ENCODE results near the gene TPPP2.

TPPP2 gene

DNA sequence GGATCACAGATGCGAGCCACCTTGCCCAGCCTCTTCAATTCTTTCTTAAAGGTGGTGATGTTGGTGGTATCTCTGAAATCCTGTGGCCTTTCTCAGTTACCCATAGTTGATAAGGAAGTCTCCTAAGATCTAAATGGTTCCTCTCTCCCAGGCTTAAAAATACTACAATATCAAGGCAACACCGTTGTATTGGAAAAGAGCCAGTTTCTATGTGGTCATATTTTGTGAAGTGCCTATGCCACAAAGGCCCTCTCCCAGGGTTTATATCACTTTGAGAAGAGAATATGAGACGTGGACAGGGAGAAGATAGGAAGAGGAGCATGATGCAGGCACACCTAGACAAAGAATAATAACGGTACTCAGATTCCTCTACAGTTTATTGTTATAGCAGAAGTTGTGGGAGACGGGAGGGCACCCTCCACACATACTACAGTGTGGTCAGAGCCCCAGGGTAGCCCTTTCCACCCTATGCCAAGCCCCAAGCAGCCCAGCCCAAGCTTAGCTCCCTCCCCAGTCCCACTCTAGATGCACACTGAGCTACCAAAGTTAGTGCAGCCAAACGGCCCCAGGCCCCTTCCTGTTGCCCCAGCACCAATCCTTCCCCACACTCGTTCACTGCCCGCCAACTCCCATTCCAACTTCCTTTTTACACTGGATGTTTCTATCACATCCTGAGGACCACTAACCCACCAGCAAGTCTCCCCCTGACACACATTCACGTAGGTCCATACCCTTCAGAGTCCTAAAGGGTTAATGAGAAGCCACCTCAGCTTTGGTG lies 13.4 kb upstream of the TPPP2 start:
- no peak for DNase-seq (ENCODE audit: low read depth in 2 of 2)

DNA sequence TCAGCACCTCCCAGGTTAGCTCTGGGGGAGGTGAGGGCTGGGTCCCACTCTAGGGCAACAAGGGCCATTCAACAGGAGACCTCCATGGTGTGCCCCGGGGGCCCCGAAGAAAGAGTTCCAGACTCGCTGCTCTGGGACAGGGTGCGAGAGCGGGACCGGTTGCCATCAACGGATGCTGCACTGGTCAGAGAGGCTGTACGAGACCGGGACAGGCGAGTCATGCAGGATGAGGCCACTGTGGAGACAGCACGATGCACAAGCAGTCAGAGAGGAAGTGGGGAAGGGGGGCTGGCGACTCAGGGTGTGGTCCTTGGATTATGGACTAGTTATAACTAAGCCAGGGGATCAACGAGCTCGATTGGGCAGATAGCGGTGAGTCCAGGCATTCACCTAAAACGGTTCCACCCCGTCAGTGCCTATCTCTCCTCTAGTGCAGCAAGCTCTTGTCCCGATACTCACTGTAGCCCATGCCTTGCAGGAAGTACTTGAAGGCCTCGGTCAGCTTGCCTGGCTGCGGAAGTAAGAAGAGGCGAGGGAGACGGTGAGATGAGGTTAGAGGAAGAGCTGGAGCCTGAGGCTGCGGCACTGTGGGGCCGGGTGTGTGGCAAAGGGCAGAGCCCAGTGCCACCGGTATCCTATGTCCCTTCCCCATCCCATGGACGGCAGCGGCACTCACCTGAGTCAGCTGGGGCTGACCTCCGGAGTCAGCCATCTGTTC lies 12.3 kb upstream of the TPPP2 start:
- no peak for DNase-seq (ENCODE audit: low read depth in 2 of 2)

DNA sequence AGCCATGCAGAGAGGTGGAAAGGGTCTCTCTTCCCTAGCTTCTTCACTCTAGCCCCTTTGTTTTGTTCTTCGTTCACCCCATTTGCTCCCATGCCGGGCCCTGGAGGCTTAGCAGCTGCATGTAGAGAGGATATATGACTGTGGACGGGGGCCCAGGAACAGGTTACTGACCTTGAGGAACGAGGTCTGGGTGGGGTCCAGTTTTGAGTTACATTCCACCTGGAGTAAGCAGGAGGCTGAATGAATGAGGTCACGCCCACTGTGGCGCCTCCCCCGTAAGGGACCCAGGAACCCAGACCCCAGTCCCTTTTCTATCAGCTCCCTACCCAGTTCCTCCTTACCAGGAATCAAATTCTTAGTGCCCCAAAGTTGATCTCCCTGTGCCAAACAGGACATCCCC lies 11.7 kb upstream of the TPPP2 start:
- no peak for DNase-seq (ENCODE audit: low read depth in 2 of 2)

DNA sequence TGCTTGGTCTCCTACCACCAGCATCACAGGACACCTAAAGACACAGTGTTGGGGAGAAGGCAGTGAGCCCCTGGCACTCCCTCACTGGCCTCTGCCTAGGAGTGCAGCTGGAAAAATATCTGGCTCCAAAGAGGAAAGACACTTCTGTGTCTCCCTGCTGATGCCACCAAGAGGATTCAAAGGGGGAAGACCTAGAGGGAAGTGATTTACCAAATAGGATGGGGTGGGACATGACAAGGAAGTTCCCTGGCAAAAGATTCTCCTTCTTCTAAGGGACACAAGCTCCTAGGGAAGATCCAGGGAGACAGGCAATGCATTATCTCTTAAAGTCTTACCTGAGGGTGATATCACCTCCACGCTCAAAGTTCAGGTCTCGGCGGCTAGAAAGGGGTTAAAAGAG lies 11.2 kb upstream of the TPPP2 start:
- no peak for DNase-seq (ENCODE audit: low read depth in 2 of 2)

DNA sequence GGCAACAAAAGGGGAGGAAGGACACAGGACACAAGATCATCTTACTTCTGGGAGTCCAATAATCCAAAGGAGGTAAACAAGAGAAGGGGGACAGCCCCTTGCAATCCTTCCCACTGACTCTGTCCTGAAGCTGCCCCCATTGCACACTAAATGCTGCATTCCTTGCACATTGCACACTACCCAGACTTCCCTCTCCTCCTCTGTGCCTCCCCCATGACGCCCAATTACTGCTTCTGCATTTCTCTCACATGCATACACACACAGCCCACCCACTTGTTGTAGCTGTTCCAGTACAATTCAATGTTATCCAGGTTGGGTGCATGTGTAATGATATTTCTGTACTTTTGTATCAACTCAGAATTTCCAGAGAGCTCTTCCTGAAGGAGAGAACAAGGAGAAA lies 10.7 kb upstream of the TPPP2 start:
- no peak for DNase-seq (ENCODE audit: low read depth in 2 of 2)

DNA sequence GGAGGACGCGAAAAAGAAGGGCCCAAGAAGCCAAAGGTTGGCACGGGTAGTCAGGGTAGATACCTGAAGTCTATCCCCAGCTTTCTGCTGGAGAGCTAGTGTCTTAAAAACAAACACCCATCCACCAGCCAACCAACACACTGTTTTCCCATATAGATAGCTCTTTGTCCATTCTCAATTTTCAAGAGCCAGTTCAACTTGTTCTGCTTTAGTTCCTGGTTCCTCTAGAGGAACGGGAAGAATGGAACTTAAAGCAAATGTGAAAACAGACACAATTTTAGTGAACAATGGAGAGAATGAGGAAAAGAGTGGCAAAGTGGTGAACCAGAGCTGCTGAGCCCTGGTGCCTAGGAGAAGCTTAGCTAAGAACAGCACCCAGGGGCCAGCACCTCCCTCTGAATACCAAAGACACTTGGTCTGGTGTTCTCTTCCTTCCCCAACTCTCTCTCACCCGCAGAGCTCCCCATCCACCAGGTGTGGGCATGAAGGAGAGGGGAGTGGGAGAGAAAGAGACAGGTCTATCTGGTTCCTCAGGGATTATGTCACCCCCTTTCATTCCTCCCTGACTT lies 9.0 kb upstream of the TPPP2 start:
- no peak for DNase-seq (ENCODE audit: low read depth in 2 of 2)

DNA sequence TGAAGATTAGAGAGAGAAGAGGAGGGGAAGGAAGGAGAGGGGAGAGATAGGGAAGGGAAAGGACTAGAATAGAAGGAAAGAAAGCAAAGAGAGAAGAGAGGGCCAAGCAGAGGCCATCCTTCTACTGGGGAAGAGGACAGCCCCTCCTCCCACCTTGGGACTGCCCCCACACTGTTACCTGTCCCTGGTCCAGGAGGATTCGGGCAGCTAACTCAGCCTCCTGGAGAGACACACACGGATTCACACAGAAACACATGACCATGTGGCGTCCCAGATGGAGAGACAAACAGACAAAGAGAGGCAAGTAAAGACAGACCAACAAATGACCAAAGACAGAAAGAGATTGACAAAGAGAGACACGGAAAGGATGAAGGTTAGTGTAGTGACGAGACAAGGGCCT lies 7.3 kb upstream of the TPPP2 start:
- no peak for DNase-seq (ENCODE audit: low read depth in 2 of 2)

DNA sequence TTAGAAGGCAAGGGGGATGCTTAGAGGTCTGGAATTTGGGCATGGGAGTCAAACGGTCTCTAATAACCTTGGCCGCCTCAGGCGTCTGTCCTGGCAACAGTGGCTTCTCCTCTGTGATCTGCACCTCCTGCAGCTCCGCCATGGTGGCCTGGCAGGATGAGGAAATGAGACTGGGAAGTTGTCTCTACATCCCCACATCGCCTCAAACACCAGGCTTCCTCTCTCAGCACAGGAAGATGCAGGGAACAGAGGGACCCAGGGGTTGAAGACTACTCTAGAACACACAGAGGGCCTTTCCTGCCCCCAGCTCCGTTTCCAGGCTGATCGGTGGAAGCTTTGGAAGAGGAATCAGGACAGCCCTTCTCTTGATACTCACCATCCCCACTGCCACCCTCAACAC lies 6.8 kb upstream of the TPPP2 start:
- DNase-seq (ENCODE audit: low read depth in 2 of 2): no peak

DNA sequence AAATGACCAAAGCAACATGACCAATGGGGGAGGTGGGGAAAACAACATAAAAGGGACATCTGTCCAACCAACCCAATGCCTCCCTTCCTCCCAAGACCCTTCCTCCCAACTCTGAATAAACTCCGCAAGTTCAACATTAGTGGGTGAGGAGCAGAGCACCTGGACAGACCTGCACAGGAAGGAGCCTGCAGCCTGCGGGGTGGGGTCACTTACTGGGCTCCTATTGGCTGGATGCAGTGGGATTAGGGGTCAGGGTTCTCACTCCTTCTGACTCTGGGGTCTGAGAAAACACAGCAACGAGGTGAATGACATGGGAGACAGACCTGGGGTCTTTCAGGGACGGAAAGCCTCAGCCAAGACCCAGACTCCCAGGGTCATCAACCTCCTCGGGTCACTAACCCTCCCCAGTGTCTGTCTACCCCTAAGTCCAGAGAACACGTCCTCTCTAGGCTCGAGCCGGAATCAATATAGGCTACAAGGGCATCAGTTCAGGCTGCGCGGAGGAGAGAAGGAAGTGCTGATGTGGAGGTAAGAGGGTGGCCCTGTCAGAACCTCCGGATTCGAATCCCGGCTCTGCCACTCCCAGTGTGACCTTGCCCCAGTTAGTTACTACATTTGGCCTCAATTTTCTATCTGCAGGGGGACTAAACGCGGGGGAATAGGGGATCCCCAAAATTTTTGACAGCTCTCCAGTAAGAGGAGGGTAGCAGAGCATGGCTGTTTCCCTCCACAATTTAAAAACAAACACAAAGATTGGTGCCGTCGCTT lies 6.0 kb upstream of the TPPP2 start:
- no peak for DNase-seq (ENCODE audit: low read depth in 2 of 2)

DNA sequence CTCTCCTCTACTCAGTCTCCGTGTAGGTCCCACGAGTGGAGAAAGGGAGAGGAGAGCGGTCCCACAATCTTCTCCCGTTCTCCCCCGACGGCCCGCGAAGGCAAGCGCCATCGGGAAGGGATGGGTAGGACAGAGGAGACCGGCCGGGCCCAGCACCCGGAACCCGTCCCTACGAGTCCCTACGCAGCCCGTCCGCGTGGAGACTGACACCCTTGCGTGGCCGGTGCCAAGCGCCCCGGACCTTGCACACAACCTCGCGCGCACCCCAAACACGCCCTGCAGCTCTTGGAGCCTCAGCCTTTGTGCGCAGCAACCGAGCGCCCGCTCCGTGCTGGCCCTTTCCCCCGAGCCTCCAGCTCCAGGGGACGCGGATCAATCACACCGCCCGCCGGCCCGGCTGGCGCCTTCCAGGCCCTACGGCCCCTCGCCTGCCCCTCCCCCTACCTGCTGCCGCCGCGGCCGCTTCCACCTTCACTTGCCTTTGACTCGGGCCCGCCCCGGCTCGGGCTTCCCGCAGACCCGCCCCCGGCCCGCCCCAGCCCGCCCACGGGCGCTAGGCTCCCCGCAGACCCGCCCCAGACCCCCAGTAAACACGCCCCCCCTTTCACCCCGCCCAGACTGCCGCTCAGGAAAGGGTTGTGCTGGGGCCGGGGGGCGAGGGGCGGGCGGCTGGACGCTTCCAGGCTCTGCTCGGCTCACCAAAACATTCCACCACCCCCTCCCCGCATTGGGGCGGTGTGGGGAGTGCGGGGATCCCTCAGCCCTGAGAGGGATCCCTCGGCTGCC lies 5.2 kb upstream of the TPPP2 start, which contains the start of gene NDRG2:
Gene NDRG2 (minus strand): TSS at position 477 of the 786 bp plus-strand sequence. CDS start 1,746 bp downstream, outside the sequence.
- DNase-seq (ENCODE audit: low read depth in 2 of 2): peak; percentile 42 to 44

DNA sequence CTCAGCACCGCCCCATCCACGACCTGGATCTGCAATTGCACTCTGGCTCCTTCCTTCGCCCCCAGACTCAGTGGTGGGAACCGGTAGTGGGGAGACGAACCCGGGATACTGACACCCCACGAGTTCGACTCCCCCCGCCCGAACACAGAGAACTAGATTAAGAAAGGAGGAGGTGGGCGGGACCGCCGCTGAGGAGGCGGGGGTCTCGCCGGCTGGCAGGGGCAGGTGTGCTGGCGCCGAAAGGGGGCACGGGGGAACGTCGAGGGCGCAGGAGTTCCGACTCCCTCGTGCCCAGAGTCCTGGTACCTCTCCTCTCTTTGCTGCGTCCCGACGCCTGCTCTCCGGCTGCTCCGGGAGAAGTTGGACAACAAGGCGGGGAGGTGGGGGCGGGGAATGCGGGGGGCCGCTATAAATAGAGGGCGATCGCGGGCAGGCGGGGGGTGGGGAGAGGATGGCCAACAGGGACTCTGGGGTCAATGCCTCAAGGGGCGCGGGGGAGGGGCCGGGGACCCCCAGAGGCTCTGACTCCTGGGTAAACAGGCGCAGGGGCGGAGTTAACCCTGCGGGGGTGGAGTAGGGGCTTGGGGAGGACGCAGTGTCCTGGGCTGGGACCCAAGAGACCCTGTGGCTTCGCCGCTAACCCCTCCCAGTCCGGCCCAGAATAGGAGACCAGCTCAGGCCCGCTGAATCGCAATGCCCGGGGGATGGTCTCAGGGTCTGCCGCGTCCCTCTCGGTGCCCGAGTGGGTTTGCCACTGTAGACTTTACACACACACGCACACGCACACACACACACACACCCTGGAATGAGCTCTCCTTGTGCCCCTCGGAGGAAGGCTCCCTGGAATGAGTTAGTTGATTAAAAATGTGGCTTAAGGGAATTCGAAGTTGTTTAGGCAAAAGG lies 4.4 kb upstream of the TPPP2 start:
- no peak for DNase-seq (ENCODE audit: low read depth in 2 of 2)

DNA sequence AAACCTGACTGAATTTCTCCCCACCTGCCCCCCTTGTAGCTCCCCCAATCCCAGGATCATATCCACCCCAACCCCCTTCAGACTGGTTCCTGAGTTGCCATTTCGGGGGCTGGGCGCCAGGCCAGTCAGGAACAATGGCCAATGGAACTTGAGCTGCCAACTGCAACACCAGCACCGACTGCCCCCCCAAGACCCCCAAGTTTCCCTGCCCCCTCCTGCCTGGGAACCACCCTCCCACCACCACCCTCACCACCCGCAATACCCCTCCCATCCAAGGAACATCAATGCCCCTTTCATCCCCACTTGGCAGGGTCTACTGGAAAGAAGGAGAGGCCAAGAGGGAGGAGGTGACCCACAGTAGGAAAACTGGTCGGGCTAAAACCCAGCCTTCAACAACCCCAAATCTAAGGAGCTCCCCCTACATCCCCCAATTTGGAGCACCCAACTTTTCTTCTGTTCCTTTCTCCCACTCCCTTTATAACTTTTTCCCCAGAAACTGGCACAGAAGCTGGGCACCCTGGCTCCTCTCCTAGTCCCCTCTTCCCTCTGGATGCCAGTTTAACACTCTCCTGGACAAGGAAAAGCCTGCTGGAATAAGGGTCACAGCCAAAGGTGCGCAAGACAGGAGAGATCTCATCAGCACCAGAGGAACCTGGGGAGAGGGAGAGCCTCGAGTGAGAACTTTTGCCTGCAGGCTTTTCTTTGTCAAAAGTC lies 3.6 kb upstream of the TPPP2 start:
- no peak for DNase-seq (ENCODE audit: low read depth in 2 of 2)

DNA sequence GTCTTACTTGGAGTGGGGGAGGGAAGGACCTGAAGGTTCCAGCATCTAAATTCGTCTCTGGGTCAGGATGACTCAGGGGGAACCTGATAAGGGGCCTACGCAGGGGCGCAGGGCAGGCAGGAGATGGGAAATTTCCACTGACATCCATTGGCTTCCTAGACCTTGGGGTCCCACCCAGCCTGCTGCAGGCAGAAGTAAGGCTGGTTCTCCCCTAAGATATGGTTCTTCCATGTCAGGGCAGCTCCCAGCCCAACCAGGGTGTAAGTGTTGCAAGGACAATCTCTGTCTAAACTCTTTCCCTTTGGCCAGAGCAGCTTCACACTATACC lies 3.1 kb upstream of the TPPP2 start:
- no peak for DNase-seq (ENCODE audit: low read depth in 2 of 2)

DNA sequence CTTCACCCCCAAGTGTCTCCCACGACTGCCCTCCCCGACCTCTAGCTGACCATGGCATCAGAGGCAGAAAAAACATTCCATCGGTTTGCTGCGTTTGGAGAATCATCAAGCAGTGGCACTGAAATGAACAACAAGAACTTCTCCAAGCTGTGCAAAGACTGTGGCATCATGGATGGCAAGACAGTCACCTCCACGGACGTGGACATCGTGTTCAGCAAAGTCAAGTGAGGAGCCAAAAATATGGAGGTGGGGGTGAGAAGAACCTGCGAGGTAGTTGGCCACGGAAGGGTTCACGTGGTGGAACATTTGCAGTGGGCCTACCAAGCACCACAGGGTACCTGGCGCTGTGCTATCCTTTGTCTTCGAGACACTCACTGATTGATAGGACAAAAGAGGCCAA lies 514 bp downstream of the TPPP2 start:
- no peak for DNase-seq (ENCODE audit: low read depth in 2 of 2)

DNA sequence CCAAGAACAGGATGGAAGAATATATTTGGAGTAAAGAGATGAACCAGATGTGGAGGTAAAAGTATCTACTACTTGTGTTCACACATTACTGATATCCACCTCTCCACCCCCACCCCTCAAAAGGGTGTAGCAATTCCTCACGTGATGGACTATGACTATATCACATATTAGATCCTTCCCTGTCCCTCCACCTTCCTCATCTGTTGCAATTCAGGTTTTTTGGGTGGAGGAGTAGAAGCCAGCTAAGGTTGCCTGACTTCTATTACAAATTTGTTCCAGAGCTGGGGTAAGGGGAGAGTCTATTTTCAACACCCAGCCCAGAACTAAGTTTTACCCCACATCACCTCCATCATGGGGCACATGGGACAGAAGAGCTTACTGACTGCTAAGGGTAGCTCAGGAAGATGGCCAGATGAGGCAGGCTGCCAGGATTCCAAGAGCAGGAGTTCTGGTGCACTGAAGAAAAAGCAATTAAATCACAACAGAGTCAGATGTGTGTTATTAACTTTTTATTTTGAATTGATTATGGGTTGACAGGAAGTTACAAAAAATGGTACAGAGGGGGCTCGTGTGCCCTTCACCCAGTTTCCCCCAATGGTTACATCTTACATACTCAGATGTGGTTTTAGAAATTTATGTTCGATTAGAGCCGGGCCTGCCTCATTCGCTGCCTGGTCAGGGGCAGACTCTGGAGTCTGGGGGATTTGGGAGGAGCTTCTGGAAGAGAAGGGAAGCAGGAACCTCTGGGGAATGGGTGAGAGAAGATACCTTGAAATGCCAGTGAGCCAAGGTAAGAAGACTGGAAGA lies 2.5 kb downstream of the TPPP2 start:
- no peak for DNase-seq (ENCODE audit: low read depth in 2 of 2)

DNA sequence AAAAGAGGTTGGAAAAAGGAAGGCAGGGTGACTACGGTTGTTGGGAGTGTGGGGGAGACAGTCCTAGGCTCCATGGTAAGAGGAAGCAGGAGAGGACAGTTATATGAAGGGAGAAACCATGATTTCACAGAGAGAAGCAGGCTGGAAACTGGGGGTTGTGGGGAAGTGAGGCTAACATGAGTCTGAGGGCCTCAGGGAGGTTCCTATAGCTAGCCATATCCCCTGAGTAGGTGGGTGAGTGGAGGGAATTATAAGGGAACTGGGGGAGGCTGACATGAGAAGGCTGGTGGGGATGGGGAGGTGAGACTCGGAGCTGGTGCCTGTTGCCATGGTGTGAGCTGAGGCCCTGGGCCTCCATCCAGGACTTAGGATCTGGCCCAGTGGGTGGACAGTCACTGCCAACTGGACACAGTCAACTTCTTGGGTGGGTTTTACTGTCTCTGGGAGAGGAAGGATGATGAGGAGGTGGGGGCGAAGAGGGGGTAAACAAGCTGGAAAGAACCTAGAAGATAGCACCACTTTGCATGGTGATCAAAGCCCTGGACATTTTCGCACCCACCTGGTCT lies 3.2 kb downstream of the TPPP2 start:
- no peak for DNase-seq (ENCODE audit: low read depth in 2 of 2)

DNA sequence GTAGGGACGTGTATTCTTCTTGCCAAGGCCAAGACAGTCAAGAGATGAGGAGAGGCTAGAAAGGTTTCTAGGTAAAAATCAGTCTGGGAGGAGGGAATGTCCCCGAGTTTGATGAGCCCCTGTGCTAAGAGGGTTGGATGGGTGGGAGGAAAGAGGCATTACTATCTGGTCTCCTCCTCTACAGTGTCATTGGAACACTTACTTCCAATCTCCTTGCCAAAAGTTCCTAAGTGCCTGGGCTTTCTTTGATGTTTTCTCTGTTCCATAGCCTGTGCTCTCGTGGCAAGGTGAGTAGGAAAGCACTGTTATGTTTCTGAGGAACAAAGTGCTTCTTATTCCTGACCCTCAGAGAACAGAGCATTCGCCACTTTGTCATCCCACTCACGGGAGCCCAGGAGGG lies 4.7 kb downstream of the TPPP2 start, which contains the start of gene RNASE13:
Gene RNASE13 (minus strand): TSS at position 101 of the 400 bp plus-strand sequence. CDS start 519 bp downstream, outside the sequence.
- DNase-seq (ENCODE audit: low read depth in 2 of 2): no peak

DNA sequence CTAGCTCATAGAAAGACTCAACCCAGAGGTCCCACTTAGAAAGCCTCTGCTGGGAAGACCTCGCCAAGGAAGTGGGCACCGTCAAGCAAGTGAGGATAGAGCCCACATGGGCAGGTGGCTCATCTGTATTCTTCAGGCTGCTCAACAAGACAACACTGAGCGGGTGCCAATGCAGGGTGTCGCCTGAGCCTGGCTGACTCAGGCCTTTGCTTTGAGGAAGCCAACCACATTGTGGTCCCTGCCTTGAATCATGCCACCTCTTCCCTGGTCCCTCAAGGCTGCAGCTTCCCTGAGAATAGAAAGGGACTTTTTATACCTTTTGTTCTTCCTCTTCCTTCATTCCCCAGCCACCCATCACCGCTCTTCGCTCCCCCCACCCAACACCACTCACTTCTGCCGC lies 6.7 kb downstream of the TPPP2 start:
- DNase-seq (ENCODE audit: low read depth in 2 of 2): no peak

DNA sequence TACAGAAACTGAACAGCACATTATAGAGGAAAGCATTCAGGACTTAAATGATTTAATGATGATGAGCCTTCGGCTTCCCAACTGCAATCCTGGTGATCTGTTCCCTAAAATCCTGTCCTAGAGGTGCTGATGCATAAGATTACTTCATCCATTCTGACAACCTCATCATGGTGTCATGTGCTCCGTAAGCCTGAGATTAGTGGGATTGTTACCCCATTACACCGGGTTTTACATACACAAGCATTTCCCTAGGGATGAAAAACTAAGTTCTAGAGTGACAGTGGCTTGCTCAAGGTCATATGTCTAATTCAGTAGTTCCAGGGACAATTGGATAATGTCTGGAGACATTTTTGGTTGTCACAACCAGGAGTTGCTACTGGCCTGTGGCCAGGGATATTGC lies 7.1 kb downstream of the TPPP2 start:
- DNase-seq (ENCODE audit: low read depth in 2 of 2): no peak
